Mononuclear cell (primary cell): Measurements from ENCODE around the gene ANKRD26. TPM values are rescaled to one million over a fixed set of nuclear protein-coding genes. Genes with fewer than 3 reads are reported as not detected.

Experiments
- H3K27me3 ChIP-seq: 2 replicates; pipeline ENCODE4 v1.6.0; 2011; ENCODE audit warnings: low read length, control low read depth; ENCODE audit not compliant: insufficient read depth
- H3K4me1 ChIP-seq: 2 replicates; pipeline ENCODE4 v1.5.1; 2011; ENCODE audit warnings: mild to moderate bottlenecking, low read length, control low read depth; ENCODE audit not compliant: insufficient read depth
- H3K4me3 ChIP-seq: 2 replicates; pipeline ENCODE4 v1.5.1; 2011; ENCODE audit warnings: mild to moderate bottlenecking, low read length, moderate library complexity
- H3K9me3 ChIP-seq: 2 replicates; pipeline ENCODE4 v1.5.1; 2011; ENCODE audit warnings: low read depth, mild to moderate bottlenecking, control low read depth, low read length
- total RNA-seq: library from RNA; depleted of rRNA; stranded (reverse); fragments of >200 nt; gene quantifications from one replicate; pipeline ENCODE4 v1.2.3, GENCODE V29; 2012

Gene ANKRD26
- 6.3 TPM for total RNA-seq

GRCh38 chr10:27099916-27100812 lies at the start of gene ANKRD26:
Gene ANKRD26 (minus strand): TSS chr10:27100494. CDS start chr10:27100326, 168 bp downstream.
- Histone ChIP-seq H3K27me3 (no peaks in the 10 kb centered on the region), H3K9me3 (no peaks in the 10 kb centered on the region), H3K4me3 (peak within 1 kb of the TSS; percentile 83), H3K4me1 (peaks cover 17% of the 10 kb centered on the region)

DNA sequence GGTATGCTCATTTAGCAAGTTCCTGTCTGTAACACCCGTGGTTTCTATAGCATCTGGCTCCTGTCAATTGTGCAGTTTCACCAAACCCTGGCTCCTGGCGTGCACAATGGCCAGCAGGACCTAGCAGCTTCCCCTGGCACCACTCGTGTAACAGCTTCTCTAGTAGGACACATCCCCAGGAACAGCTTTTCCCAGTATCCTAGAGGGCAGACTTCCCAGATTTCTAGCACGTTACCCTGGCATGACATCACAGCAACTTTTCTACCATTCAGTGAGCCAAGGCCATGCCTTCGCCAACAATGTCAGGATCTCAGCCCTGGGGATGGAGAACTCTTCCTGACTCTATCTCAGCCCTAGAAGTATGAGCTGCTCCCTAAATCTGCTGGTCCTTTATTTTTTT lies 47.4 kb upstream of the ANKRD26 start:
- Histone ChIP-seq H3K4me3 (no peak overlapping the region), H3K27me3 (no peaks in the 10 kb centered on the region), H3K9me3 (no peaks in the 10 kb centered on the region), H3K4me1 (peaks cover 13% of the 10 kb centered on the region)

GRCh38 chr10:27145937-27146336 lies 45.6 kb upstream of the ANKRD26 start:
- H3K4me1 ChIP-seq: peaks cover 5% of the 10 kb centered on the region
- no peaks in the 10 kb centered on the region for H3K9me3 ChIP-seq
- no peaks in the 10 kb centered on the region for H3K27me3 ChIP-seq
- no peak overlapping the region for H3K4me3 ChIP-seq

GRCh38 chr10:27143686-27144085 lies 43.4 kb upstream of the ANKRD26 start:
- Histone ChIP-seq H3K27me3 (no peaks in the 10 kb centered on the region), H3K4me1 (no peaks in the 10 kb centered on the region), H3K4me3 (no peak overlapping the region), H3K9me3 (no peaks in the 10 kb centered on the region)

DNA sequence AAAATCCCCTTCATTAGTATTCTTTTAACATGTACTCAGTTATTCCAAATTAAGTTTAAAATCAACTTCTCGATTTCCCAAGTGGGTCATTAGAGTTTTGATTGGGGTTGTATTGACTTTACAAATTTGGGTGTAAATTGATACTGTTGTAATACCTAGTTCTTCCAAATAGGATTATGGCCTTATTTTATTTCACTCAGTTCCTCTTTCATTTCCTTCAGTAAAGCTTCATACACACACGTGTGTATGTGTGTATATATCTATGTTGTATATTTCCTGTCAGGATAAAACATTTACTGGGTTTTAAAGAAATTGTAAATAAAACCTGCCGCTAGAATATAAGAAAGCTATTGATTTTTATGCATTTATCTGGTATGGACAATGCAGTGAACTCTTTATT lies 38.0 kb upstream of the ANKRD26 start:
- Histone ChIP-seq H3K27me3 (no peaks in the 10 kb centered on the region), H3K4me1 (no peaks in the 10 kb centered on the region), H3K4me3 (no peak overlapping the region), H3K9me3 (no peaks in the 10 kb centered on the region)

DNA sequence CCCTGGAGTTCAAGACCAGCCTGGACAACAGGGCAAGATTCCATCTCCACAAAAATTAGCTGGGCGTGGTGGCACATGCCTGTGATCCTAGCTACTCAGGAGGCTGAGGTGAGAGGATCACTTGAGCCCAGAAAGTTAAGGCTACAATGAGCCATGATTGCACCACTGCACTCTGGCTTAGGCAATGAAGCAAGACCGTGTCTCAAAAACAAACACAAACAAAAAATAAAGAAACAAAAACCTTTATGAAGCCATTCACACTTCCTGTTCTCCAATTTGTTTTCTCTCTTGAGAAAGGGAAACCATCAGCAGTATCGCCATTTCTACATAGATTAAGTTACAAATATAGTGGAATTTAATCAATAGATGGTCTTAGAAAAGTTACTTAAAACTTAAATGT lies 34.1 kb upstream of the ANKRD26 start:
- Histone ChIP-seq H3K9me3 (no peaks in the 10 kb centered on the region), H3K27me3 (no peaks in the 10 kb centered on the region), H3K4me3 (no peak overlapping the region), H3K4me1 (no peaks in the 10 kb centered on the region)

DNA sequence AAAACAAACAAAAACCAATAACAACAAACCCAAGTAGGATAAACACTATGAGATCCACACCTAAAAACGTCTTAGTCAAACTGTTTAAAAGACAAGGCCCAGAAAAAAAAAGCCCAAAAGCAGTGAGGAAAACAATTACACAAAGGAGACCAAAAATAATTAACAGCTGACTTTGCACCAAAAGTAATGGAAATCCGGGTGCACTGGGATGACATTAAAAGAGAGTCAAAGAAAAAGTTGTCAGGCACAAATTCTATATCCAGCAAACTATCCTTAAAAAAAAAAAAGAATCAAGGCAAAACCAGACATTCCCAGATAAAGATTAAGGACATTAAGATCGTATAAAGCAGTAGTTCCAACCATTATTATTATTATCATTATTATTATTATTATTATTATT lies 7.9 kb upstream of the ANKRD26 start:
- Histone ChIP-seq H3K9me3 (no peaks in the 10 kb centered on the region), H3K4me1 (no peaks in the 10 kb centered on the region), H3K27me3 (no peaks in the 10 kb centered on the region), H3K4me3 (no peak overlapping the region)

DNA sequence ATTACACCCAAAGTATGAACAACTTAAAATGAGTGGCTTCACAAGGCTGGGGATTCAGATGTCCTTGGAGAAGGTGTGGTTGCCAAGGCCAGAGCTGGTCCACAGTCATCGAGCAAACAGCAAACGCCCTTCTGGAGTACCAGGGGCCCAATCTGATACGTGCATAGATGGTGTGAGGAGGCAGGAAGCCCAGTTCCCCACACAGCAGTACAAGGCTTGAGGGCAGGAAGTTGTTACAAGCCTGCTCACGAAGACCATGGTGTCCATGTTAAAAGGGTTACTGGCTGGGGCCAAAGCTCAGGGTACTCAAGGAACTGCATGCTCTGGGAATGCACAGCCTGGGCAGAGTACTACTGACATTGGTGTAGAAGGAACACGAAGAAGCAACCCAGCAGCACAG lies 4.6 kb upstream of the ANKRD26 start:
- Histone ChIP-seq H3K27me3 (no peaks in the 10 kb centered on the region), H3K4me1 (peaks cover 10% of the 10 kb centered on the region), H3K9me3 (no peaks in the 10 kb centered on the region)

GRCh38 chr10:27100813-27101347 lies 586 bp upstream of the ANKRD26 start:
- H3K4me3 ChIP-seq: peak overlapping the region; percentile 83
- no peaks in the 10 kb centered on the region for H3K27me3 ChIP-seq
- H3K4me1 ChIP-seq: peaks cover 17% of the 10 kb centered on the region
- no peaks in the 10 kb centered on the region for H3K9me3 ChIP-seq

More for the DNA sequence above, 4.6 kb upstream of the ANKRD26 start:
- no peak overlapping the region for H3K4me3 ChIP-seq

DNA sequence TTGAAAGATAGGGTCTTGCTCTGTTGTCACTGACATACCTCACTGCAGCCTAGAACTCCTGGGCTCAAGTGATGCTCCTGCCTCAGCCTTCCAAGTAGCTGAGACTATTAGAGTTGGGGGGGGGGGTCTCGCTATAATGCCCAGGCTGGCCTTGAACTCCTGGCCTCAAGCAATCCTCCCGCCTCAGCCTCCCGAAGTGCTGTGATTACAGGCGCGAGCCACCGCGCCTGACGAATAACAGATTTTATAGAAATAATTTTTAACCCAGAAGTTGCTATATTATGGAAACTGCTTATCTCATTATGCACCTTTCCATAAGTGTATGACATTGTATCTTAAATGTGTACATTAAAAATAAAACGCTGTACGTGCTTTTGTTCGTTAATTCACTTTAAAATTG lies 846 bp downstream of the ANKRD26 start:
- no peaks in the 10 kb centered on the region for H3K27me3 ChIP-seq
- H3K4me1 ChIP-seq: peaks cover 17% of the 10 kb centered on the region
- no peaks in the 10 kb centered on the region for H3K9me3 ChIP-seq
- H3K4me3 ChIP-seq: peak overlapping the region; percentile 83

DNA sequence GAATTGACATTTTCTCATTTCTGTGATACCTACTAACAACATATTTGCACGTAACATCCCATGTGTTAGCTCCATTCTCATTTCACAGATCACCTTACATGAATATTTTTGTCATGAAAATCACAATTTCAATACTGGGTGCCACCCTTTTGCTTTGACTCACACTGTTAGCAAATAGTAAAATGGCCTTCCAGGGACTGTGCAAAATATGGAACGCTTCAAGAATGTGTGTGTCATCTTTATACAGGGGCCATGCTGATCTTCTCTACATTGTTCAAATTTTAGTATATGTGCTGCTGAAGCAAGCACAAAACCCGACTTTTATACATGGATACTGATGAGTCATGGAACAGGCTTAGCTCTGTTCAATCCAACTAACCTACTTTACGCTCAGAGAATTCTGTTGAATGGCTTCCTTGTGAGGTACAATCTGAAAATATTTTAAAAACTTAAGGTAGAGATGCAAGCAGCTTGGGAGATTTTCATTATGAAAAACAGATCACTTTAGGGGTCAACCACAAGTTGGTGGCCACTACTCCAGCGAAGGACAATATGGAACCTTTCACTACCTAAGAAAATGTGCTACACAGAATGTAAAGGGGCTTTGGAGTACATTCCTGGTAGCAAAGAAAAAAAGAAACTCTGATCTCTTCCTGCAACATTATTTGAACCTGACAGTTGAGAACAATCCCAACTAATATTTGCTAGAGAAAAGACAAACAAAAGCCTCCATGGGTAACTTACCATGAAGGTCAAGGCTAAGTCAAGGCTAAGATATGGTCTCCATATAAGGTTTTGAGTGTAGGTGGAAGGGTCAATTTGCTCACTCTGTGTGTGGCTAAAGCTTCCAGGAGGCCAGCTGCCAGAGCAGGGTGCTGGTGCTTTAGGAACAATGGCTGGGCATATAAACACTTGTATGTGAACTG lies 11.9 kb downstream of the ANKRD26 start:
- no peak overlapping the region for H3K4me3 ChIP-seq
- H3K4me1 ChIP-seq: no peaks in the 10 kb centered on the region
- H3K27me3 ChIP-seq: no peaks in the 10 kb centered on the region
- H3K9me3 ChIP-seq: no peaks in the 10 kb centered on the region

- Histone ChIP-seq H3K4me3 (no peak overlapping the region), H3K9me3 (no peaks in the 10 kb centered on the region), H3K27me3 (no peaks in the 10 kb centered on the region), H3K4me1 (no peaks in the 10 kb centered on the region)
These were observed 27.7 kb downstream of the ANKRD26 start for GRCh38 chr10:27072436-27073114.

- H3K27me3 ChIP-seq: no peaks in the 10 kb centered on the region
- no peak overlapping the region for H3K4me3 ChIP-seq
- no peaks in the 10 kb centered on the region for H3K9me3 ChIP-seq
- H3K4me1 ChIP-seq: no peaks in the 10 kb centered on the region
These were observed 31.9 kb downstream of the ANKRD26 start for GRCh38 chr10:27068217-27068891.

GRCh38 chr10:27065084-27065483 lies 35.2 kb downstream of the ANKRD26 start:
- Histone ChIP-seq H3K9me3 (no peaks in the 10 kb centered on the region), H3K27me3 (no peaks in the 10 kb centered on the region), H3K4me1 (no peaks in the 10 kb centered on the region), H3K4me3 (no peak overlapping the region)
